ENCODE results near the gene NECTIN4. TPM values are rescaled to one million over a fixed set of nuclear protein-coding genes. Genes with fewer than 3 reads are reported as not detected.

Gene NECTIN4
- total RNA-seq, 2 experiments from 2014 or later = not detected

- no peaks in the 10 kb centered on the region for H3K9me3 Mint-ChIP-seq
- peaks cover 50% of the 10 kb centered on the region for H3K4me1 Mint-ChIP-seq
- H3K36me3 Mint-ChIP-seq (ENCODE audit: low read depth) = peaks cover 77% of the 10 kb centered on the region
- no peak for DNase-seq
- ChIA-PET CTCF (interaction anchor here (0.5 to 4.1 kb wide), 5 partner anchors 13 to 210 kb away, joined by 3 to 34 read pairs (median 3); partner anchors contain the start of genes DEDD and KLHDC9), POLR2A (interaction anchor here (0.6 to 10.1 kb wide), 17 partner anchors 9 to 178 kb away, joined by 3 to 293 read pairs (median 15); partner anchors contain the start of genes ARHGAP30, DEDD, F11R and KLHDC9)
- H3K27me3 Mint-ChIP-seq = no peaks in the 10 kb centered on the region
- no peak overlapping the region for H3K4me3 Mint-ChIP-seq
- peak overlapping the region; percentile 97 for H3K27ac Mint-ChIP-seq
Observed at GRCh38 chr1:161047436-161048420, 41.6 kb downstream of the NECTIN4 start.

- DNase-seq = no peak
- H3K9me3 Mint-ChIP-seq = no peaks in the 10 kb centered on the region
- peaks cover 52% of the 10 kb centered on the region for H3K4me1 Mint-ChIP-seq
- ChIA-PET POLR2A (interaction anchor here (0.6 to 10.1 kb wide), 33 partner anchors 8 to 424 kb away, joined by 3 to 293 read pairs (median 6); partner anchors contain the start of genes ARHGAP30, DEDD, F11R and KLHDC9), CTCF (interaction anchor here (0.5 to 4.1 kb wide), 14 partner anchors 8 to 279 kb away, joined by 3 to 34 read pairs (median 4); partner anchors contain the start of genes ARHGAP30, DEDD, KLHDC9 and PPOX)
- peaks cover 77% of the 10 kb centered on the region for H3K36me3 Mint-ChIP-seq (ENCODE audit: low read depth)
- peak overlapping the region; percentile 88 for H3K4me3 Mint-ChIP-seq
- H3K27ac Mint-ChIP-seq = peak overlapping the region; percentile 97
- no peaks in the 10 kb centered on the region for H3K27me3 Mint-ChIP-seq
Observed at GRCh38 chr1:161046605-161047228, 42.6 kb downstream of the NECTIN4 start.

- Mint-ChIP-seq H3K4me3 (peak within 1 kb of the TSS; percentile 88), H3K27me3 (no peaks in the 10 kb centered on the region), H3K27ac (peak within 1 kb of the TSS; percentile 97), H3K9me3 (no peaks in the 10 kb centered on the region), H3K36me3 (ENCODE audit: low read depth) (peaks cover 78% of the 10 kb centered on the region), H3K4me1 (peaks cover 58% of the 10 kb centered on the region)
- ChIA-PET POLR2A (interaction anchor here (0.7 to 10.1 kb wide), 44 partner anchors 8 to 423 kb away, joined by 3 to 293 read pairs (median 4); partner anchors contain the start of genes ARHGAP30, DEDD, F11R and KLHDC9), CTCF (interaction anchor here (0.6 to 4.1 kb wide), 19 partner anchors 9 to 278 kb away, joined by 3 to 34 read pairs (median 4); partner anchors contain the start of genes ARHGAP30, KLHDC9, PPOX and TOMM40L)
- peak; percentile 96 for DNase-seq
Observed at GRCh38 chr1:161045736-161046604, 43.4 kb downstream of the NECTIN4 start, which contains the start of gene USF1. TSS of gene USF1 (minus strand) at chr1:161045977. CDS start at chr1:161043275, 2,702 bp downstream.

DNA sequence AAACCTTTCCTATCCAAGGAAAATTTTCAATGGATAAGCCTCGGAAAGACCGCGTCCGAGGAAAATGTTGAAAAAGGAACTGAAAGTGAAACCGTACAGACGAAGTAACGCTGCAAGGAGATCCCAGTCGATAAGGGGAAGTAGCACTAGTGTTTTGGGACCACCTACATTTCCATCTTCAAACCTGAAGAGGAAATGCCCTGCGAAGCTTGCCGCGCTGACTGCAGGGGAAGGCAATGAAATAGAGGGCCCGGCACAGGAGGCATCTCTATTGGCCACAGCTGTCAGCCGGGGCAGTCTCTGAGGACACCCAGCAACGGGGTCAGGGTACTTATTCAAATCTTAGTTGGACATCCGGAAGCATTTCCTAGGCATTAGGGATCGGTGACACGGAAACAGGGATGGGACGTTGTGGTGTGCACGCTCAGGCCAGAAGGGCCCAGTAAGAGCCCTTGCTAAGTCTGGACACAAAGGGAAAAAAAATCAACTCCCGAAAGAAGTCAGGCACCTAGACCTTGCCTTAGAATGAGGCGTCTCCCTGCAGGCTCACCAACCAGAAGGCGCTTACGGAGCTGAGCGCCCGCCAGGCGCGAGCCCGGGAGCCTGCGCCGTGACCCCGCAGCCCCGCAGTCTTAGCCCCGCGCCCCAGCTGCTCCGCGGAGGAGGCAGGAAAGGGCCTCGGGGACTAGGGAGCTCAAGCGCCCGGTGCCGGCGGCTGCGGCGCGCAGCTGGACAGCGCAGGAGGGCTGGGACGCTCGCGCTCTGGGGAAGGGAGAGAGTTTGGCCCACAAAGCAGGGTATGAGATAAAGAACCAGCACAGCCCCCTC, 44.2 kb downstream of the NECTIN4 start:
- ChIA-PET CTCF (interaction anchor here (0.6 to 4.1 kb wide), 21 partner anchors 10 to 277 kb away, joined by 3 to 34 read pairs (median 4); partner anchors contain the start of genes ARHGAP30, B4GALT3, KLHDC9 and PPOX), POLR2A (interaction anchor here (0.7 to 10.1 kb wide), 44 partner anchors 7 to 423 kb away, joined by 3 to 293 read pairs (median 4); partner anchors contain the start of genes ARHGAP30, DEDD, F11R and KLHDC9)
- DNase-seq = peak; percentile 73
- H3K36me3 Mint-ChIP-seq (ENCODE audit: low read depth) = peaks cover 80% of the 10 kb centered on the region
- H3K4me1 Mint-ChIP-seq = peaks cover 61% of the 10 kb centered on the region
- H3K27me3 Mint-ChIP-seq = no peaks in the 10 kb centered on the region
- peak overlapping the region; percentile 88 for H3K4me3 Mint-ChIP-seq
- no peaks in the 10 kb centered on the region for H3K9me3 Mint-ChIP-seq
- peak overlapping the region; percentile 97 for H3K27ac Mint-ChIP-seq

GRCh38 chr1:161044535-161044907, 44.8 kb downstream of the NECTIN4 start:
- H3K4me1 Mint-ChIP-seq = peaks cover 66% of the 10 kb centered on the region
- ChIA-PET CTCF (interaction anchor here (0.7 to 4.1 kb wide), 11 partner anchors 11 to 133 kb away, joined by 3 to 34 read pairs (median 5); partner anchors contain the start of genes ARHGAP30, B4GALT3, KLHDC9 and PPOX), POLR2A (interaction anchor here (0.7 to 10.1 kb wide), 19 partner anchors 11 to 422 kb away, joined by 3 to 293 read pairs (median 5); partner anchors contain the start of genes ARHGAP30, F11R, KLHDC9 and NECTIN4)
- H3K27ac Mint-ChIP-seq = peak overlapping the region; percentile 97
- H3K9me3 Mint-ChIP-seq = no peaks in the 10 kb centered on the region
- H3K27me3 Mint-ChIP-seq = no peaks in the 10 kb centered on the region
- DNase-seq = no peak
- H3K4me3 Mint-ChIP-seq = peak overlapping the region; percentile 88
- peaks cover 80% of the 10 kb centered on the region for H3K36me3 Mint-ChIP-seq (ENCODE audit: low read depth)

DNA sequence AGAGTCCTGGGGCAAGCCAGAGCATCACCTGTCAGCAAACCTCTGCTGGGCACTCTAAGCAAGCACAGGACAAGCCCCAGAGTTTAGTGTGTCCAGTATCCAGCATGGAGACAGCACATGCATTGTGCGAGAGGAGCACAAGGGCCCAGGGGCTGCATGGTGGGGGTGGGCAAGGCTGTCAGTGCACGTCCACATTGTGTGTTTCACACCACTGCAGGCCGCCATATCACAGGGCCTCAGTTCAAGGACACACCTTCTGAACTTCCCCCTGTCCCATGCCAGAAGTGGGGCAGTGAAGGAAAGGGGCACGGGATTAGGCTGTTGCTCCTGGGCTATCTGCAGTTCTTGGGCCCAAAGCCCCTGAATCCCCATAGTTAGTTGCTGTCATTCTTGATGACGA, 49.8 kb downstream of the NECTIN4 start:
- Mint-ChIP-seq H3K9me3 (no peaks in the 10 kb centered on the region), H3K4me3 (peak overlapping the region; percentile 88), H3K4me1 (peaks cover 56% of the 10 kb centered on the region), H3K27ac (peak overlapping the region; percentile 81), H3K36me3 (ENCODE audit: low read depth) (peaks cover 47% of the 10 kb centered on the region), H3K27me3 (no peaks in the 10 kb centered on the region)
- DNase-seq = no peak
- ChIA-PET CTCF (interaction anchor here (0.7 to 5.1 kb wide), 12 partner anchors 15 to 93 kb away, joined by 3 to 46 read pairs (median 4); partner anchors contain the start of genes DEDD, ITLN2 and KLHDC9), POLR2A (interaction anchor here (1.1 to 3.7 kb wide), 6 partner anchors 7 to 77 kb away, joined by 4 to 30 read pairs (median 14); partner anchors contain the start of genes ARHGAP30, F11R, KLHDC9 and USF1)

GRCh38 chr1:161039154-161039545, 50.2 kb downstream of the NECTIN4 start:
- peaks cover 44% of the 10 kb centered on the region for H3K36me3 Mint-ChIP-seq (ENCODE audit: low read depth)
- H3K27ac Mint-ChIP-seq = peak overlapping the region; percentile 88
- ChIA-PET CTCF (interaction anchor here (0.7 to 5.1 kb wide), 11 partner anchors 16 to 87 kb away, joined by 3 to 46 read pairs (median 4); partner anchors contain the start of genes F11R, ITLN2 and KLHDC9), POLR2A (interaction anchor here (1.1 to 3.7 kb wide), 8 partner anchors 8 to 94 kb away, joined by 4 to 30 read pairs (median 12); partner anchors contain the start of genes ARHGAP30, DEDD, F11R and KLHDC9)
- DNase-seq = no peak
- H3K9me3 Mint-ChIP-seq = no peaks in the 10 kb centered on the region
- no peaks in the 10 kb centered on the region for H3K27me3 Mint-ChIP-seq
- H3K4me3 Mint-ChIP-seq = peak overlapping the region; percentile 88
- H3K4me1 Mint-ChIP-seq = peaks cover 52% of the 10 kb centered on the region

GRCh38 chr1:161038523-161039153, 50.7 kb downstream of the NECTIN4 start, which contains the start of gene TSTD1:
TSS of gene TSTD1 (minus strand) at chr1:161038964. CDS start at chr1:161038889, 75 bp downstream.
- CTCF ChIA-PET = interaction anchor here (0.7 to 5.1 kb wide), 10 partner anchors 16 to 87 kb away, joined by 3 to 46 read pairs (median 5); partner anchors contain the start of genes F11R, ITLN2 and KLHDC9
- no peaks in the 10 kb centered on the region for H3K9me3 Mint-ChIP-seq
- POLR2A ChIA-PET = interaction anchor here (0.9 to 3.7 kb wide), 9 partner anchors 8 to 94 kb away, joined by 3 to 30 read pairs (median 11); partner anchors contain the start of genes ARHGAP30, DEDD, F11R and KLHDC9

DNA sequence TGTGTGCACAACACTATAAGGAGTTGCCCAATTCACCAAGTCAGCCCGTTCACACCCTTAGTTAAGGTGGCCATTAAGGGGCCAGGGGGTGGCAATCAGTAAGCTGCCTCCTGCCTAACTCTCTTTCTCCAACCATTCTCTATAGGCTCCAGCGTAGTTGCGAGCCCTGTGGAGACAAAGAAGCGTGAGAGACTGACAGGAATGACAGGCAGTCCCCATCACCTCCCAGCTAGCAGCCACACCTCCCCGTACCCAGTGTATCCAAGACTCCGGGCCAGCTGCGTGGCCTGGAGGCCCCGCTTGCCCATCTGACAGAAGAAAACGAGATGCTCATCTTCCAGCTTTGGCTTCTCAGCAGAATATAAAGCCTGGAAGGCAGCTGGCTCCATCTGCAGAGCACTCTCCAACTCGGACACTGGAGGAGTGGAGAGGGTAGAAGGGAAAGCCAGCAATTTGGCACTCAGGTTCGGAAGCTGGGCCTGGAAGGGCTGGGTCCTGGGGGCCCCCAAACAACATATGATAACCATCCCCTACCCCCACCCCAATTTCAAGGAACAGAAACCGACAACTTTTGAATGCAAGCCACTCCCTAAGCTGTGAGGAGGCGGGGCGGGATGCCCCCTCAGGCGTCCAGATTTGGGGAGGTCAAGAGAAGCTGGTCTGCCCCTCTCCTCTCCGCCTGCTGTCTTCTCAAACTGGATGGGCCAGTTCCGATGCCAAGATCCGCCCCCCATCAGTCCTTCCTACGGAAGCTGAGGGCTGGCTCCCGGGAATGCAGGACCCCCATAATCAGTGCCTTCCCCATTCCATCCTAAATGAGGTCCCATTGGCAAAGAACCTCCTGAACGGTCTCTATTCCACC, 51.5 kb downstream of the NECTIN4 start:
- Mint-ChIP-seq H3K4me3 (peak overlapping the region; percentile 88), H3K27me3 (no peaks in the 10 kb centered on the region), H3K36me3 (ENCODE audit: low read depth) (peaks cover 42% of the 10 kb centered on the region), H3K4me1 (peaks cover 48% of the 10 kb centered on the region), H3K27ac (peak overlapping the region; percentile 21), H3K9me3 (no peaks in the 10 kb centered on the region)
- DNase-seq = no peak
- CTCF ChIA-PET = interaction anchor here (1.1 to 5.1 kb wide), 7 partner anchors 16 to 86 kb away, joined by 3 to 46 read pairs (median 6); partner anchors contain the start of genes F11R and KLHDC9
- POLR2A ChIA-PET = interaction anchor here (0.9 to 3.7 kb wide), 8 partner anchors 9 to 95 kb away, joined by 3 to 30 read pairs (median 12); partner anchors contain the start of genes ARHGAP30, DEDD, F11R and KLHDC9

More at GRCh38 chr1:161038523-161039153, 50.7 kb downstream of the NECTIN4 start, which contains the start of gene TSTD1:
- H3K4me3 Mint-ChIP-seq = peak within 1 kb of the TSS; percentile 88
- peaks cover 44% of the 10 kb centered on the region for H3K36me3 Mint-ChIP-seq (ENCODE audit: low read depth)
- DNase-seq = peak; percentile 89
- H3K27ac Mint-ChIP-seq = peak within 1 kb of the TSS; percentile 88
- no peaks in the 10 kb centered on the region for H3K27me3 Mint-ChIP-seq
- H3K4me1 Mint-ChIP-seq = peaks cover 50% of the 10 kb centered on the region
